GM19099 (cell line): ENCODE results near the gene ADAMTS12.

Experiments used
- POLR2A ChIP-seq: IDR thresholded peaks from 3 replicates; pipeline ENCODE4 v1.6.1; 2011; ENCODE audit warnings: low read depth; ENCODE audit not compliant: insufficient read length; ENCODE audit errors: extremely low read depth

ADAMTS12 gene

GRCh38 chr5:33877449-33877848, 14.3 kb downstream of the ADAMTS12 start:
- TF ChIP-seq POLR2A, result no peak

DNA sequence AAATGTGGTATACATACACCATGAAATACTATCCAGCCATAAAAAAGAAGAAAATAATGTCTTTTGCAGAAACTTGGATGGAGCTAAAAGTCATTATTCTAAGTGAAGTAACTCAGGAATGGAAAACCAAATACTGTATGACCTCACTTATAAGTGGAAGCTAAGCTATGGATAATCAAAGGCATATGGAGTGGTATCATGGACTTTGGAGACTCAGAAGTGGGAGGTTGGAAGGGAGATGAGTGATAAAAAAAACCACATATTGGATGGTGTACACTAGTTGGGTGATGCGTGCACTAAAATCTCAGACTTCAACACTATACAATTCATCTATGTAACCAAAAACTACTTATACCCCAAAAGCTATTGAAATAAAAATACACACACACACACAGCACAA, 24.5 kb downstream of the ADAMTS12 start:
- no peak for TF ChIP-seq POLR2A

DNA sequence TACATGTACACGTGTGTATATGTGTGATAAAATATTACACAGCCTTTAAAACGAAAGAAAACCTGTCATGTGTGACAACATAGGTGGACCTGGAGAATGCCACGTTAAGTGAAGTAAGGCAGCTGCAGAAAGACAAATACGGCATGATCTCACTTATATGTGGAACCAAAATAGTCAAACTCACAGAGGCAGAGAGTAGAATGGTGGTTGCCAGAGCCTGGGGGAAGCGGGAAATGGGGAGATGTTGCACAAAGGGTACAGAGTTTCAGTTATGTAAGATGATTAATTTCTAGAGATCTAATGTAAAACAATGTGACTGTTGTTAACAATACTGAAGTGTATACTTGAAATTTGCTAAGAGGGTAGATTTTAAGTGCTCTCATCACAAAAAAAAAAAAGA, 34.8 kb downstream of the ADAMTS12 start:
- TF ChIP-seq POLR2A, result no peak

GRCh38 chr5:33855396-33855795, 36.4 kb downstream of the ADAMTS12 start:
- no peak for TF ChIP-seq POLR2A

GRCh38 chr5:33854733-33855151, 37.0 kb downstream of the ADAMTS12 start:
- no peak for TF ChIP-seq POLR2A

DNA sequence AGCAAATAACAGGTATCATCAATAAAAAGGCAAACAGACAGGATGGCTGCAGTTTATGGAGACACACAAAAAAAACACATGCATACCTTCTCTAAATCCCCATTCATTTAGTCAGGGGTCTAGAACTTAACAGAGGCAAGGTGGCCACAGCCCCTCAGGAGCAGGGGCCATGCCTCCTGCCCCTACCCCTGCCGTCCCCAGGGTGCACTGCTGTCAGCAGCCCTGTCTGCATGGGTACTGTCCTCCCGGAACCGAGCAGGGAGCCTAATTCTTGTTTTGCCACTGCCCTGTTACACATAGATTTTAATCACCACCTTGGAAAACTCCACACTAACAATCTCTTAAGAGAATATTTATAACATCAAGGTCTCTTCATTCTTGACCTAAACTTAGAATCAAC, 39.0 kb downstream of the ADAMTS12 start:
- TF ChIP-seq POLR2A, result no peak

GRCh38 chr5:33852319-33852718, 39.5 kb downstream of the ADAMTS12 start:
- no peak for TF ChIP-seq POLR2A

DNA sequence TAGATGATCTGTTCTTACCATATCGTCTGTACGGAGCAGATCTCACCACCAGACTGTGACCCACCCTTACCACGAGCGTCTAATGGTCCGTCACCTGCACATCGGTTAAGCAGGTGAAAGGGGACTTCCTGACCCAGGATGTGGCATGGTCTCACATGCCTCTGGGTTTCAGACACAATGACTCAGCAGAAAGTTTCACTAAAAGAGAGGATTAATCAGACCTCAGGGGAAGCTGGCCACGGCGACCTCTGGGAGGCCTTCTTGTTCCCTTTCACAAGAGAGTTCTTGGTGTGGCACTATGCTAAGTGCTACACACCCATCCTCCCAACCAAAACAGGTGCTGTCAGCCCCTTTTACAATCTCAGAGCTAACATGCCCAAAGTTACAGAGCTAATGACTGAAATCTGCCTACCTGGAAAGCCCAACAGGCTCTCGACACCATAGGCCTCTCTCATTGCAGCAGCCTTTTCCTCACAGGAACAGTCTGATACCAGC, 41.6 kb downstream of the ADAMTS12 start:
- no peak for TF ChIP-seq POLR2A

GRCh38 chr5:33848554-33848953, 43.2 kb downstream of the ADAMTS12 start:
- no peak for TF ChIP-seq POLR2A

DNA sequence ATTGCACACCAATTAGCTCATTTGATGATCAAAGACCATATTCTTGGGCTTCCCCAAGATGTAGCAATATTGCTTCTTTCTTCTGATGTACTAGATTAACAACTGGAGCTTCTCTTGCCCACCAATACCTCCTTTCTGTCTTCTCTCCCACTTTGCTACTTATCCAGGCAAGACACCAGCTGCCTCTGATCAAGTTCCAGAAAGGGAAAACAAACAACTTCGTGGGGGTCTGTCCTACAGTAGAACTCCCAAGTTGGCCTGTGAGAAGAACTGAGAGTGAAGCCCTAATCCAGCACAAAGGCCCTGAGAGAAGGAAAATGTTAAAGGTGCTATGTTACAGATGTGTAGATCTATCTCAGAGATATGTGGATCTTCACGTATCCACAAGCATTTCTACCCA, 44.9 kb downstream of the ADAMTS12 start:
- no peak for TF ChIP-seq POLR2A

DNA sequence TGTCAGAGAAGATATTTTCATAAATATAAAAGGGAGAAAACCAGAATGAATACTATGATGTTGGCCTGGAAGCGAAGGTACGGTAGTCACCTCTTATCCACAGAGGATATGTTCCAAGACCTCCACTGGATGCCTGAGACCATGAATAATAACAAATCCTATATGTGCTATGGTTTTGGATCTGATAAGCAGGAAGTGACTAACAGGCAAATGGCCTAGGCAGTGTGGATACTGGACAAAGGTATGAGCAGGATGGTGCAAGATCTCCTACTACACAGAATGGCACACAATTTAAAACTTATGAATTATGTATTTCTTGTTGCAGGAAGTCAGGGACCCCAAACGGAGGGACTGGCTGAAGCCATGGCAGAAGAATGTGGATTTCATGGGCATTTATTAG, 48.2 kb downstream of the ADAMTS12 start:
- no peak for TF ChIP-seq POLR2A

- no peak for TF ChIP-seq POLR2A
Measured at GRCh38 chr5:33842456-33842855, 49.3 kb downstream of the ADAMTS12 start.

DNA sequence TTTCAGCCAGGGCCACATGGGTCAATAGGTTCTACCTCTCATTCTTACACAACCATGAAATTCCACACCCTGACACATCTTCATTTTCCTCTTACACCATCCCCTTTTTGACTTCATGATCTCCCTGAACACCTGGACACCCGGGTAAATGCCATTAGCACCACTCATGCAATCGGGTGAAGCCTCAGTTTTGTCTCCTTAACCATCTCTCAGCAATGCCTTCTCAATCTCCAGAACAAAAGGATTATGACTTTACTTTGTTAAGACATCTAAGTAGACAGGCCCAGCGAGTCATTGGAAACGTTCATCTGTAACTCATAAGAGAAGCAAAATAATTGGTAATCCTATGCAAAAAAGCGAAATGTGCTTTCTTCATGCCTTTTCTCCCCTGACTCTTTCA, 49.9 kb downstream of the ADAMTS12 start:
- TF ChIP-seq POLR2A, result no peak

GRCh38 chr5:33840927-33841547, 50.8 kb downstream of the ADAMTS12 start:
- TF ChIP-seq POLR2A, result peak; percentile 32

- TF ChIP-seq POLR2A, result no peak
Measured at GRCh38 chr5:33837301-33837700, 54.5 kb downstream of the ADAMTS12 start.

GRCh38 chr5:33834334-33834733, 57.5 kb downstream of the ADAMTS12 start:
- no peak for TF ChIP-seq POLR2A

GRCh38 chr5:33833237-33833575, 58.6 kb downstream of the ADAMTS12 start:
- TF ChIP-seq POLR2A, result no peak
